T-helper 2 cell (primary cell): Measurements from ENCODE around the gene IGHMBP2.
"Not testable (repeated sequence)": the region's sequence is repeated elsewhere in the genome, so short reads cannot be mapped to it uniquely, and the experiment has no call there.

Source experiments
- DNase-seq, 5 experiments: peaks; one replicate each; pipeline versions ENCODE4 v3.0.0 to v3.0.0-alpha.2; 2012 to 2022

The IGHMBP2 gene

DNA sequence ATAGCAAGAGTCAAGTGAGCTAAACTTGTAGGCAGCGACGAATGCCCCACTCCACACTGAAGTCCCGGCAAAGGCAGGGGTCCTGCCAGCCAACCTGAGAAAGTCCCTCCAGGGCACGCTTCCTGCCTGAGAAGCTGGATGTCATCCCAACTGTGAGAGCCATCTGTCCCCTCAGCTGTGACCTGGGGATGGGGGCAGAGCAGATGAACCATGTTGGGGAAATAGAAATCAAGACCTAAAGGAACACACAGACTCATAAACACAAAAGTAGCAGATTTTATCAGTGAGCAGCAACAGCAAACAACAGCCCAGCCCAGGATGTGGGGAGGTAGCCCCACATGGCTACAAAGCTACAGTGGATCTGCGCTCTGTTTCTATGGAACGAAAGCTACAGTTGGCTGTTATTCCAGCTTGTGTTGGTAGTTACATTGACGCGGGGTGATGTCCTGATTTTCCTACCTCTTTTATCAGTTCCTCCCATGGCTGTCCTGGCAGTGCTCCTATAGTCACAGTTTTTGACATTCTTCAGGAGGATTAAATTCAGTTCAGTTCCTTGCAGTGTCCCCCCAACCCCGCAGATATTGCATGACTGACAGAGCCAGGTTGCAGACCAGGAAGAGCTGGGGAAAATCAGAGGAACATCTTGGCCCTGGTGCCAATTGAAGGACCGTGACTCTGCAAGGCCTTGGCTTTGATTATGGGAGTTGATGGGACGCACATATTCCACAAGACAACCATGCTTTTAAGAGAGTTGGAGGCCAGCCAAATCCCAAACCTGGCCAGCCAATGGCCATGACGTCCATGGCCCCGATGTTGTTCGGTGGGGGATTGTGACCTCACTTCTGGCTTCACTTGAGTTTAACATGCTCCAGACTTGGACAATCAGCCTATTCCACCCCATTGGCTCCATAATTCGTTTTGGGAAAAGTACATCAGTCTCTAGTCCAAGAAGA lies 62.5 kb downstream of the IGHMBP2 start:
- DNase-seq, result peak in 1 of 5 experiments; percentile 94

DNA sequence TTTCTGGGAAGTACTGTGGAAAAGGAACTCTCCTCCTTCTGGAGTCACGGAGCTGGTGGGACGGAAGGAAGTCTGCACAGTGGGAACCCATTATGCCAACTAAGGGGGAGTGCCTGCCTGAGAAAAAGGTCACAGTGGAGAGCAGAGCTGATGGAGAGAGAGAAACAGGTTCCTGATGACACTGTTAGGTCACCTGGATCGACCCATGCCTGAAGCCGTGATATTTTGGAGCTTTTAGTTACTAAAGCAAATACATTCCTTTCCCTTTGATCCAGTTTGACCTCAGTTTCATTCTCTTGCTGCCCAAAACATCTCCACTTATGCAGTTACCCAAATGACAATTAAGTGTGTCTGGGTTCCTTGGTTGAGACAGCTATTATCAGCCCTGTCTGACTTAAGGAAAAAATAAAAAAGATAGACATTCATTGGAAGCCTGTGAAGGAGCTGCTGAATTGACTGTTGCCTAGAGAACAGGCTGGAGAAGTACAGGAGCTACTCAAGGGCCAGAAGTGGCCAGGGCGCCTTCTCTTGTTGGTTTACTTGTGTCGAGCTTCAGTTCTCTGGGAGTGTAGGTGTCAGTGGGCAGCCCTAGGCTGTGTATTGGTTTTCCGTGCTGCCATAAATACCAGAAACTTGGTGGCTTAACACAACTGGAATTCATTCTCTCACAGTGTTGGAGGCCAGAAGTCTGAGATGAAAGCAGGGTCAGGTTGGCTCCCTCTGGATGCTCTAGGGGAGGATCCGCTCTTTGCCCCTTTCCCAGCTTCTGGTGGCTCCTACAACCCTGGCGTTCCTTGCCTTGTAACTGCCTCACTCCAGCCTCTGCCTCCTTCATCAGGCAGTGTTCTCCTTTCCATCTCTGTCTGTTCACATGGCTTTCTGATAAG lies 63.4 kb downstream of the IGHMBP2 start:
- no peak for DNase-seq

DNA sequence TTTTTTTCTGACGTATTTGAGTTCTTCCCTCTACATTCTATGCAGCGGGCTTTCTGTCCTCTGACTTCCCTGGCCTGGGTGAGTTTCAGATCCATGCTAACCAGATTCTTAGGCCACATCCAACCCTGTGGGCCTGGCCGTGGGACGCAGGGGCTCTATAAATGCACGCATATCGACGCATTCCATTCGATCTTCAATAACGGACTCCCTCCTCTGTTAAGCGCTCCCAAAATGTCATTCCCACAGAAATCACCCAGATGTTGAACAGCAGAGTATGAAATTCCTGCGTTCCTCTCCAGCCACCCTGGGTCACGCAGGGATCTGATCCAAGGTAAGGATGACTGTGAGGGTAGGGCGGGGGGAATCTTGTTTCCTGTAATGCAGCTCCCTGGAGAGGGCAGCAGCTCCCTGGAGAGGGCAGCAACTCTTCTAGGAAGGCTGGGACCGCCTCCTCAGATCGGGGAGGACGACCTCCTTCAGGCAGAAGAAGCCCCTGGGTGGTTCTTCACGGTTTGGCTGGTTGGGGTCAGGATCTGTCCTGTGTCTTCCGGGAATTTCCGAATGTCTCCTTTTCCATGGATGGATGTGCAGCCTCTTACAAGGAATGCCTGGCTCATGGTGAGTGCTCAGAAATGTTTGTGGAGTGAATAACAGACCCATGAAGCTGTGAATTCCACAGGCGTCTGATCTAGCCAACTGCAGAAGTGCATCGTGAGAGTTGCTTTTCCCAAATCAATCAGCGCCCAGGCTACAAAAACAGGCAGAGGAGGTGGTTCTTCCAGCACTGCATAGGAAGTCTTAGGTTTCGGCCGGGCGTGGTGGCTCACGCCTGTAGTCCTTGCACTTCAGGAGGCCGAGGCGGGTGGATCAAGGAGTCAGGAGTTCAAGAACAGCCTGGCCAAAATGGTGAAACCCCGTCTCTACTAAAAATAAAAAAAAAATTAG lies 64.9 kb downstream of the IGHMBP2 start:
- no peak for DNase-seq

DNA sequence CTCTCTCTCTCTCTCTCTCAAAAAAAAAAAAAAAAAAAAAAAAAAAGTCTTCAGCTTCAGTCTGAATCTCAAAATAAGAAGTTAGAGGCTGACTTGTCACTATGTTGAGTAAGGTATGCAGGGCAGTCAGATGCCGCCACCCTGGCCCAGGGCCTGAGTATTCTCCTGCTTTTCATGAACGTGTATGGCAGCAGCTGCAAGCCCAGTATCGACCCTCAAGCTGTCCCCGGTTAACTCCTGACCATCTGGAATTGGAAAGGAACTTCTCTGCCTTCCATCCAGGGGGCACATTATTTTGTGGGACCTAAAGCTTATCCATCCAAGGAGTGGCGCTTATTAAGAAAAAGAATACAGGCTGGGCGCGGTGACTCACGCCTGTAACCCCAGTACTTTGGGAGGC lies 65.7 kb downstream of the IGHMBP2 start:
- DNase-seq, result no peak

DNA sequence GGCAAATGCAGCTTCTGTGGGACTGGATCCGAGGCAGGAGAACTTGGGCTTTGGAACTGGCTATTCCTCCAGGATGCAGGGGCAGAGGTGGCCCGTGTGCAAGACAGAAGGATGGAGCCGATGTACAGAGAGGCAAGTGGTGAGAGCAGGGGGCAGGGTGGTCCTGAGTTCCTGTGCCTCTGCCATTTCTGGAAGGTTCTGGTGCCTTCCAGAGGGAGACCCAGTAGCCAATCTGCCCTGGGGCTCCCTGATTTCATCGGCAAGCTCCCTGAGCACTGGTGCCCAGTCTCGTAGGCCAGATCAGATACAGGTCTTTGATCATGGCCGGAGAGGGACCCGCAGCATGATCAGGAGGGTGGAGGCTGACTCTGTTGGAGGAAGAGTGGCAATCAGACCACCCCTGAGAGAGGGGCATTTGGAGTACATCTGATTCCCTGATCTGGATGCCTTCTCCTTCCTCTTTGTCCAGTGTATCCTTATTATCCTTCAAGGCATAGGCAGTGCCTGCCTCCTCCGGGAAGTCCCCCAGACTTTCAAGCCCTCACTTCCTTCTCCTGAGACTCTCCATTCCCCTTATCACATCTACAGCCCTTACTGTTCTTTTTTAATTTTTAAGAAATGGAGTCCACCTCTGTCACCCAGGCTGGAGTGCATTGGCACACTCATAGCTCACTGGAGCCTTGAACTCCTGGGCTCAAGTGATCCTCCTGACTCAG lies 67.4 kb downstream of the IGHMBP2 start:
- DNase-seq, result no peak

DNA sequence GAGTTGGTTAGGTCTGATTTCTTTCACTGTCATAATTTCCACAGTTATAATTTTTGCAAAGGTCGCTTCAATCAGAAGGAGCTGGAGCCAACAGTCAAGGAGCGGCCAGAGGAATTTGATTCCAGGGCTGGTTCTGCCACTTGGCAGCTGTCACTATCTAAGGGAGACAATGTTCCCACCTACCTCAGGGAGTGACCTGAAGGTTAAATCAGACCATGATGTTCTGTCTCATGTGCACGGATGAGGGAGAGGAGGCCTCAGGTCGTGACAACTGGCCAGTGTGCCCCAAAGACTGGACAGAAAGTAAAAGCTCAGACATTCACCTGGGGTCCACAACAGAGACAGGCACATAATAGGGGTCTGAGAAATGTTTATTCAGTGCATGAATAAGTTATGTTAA lies 69.5 kb downstream of the IGHMBP2 start:
- no peak for DNase-seq

DNA sequence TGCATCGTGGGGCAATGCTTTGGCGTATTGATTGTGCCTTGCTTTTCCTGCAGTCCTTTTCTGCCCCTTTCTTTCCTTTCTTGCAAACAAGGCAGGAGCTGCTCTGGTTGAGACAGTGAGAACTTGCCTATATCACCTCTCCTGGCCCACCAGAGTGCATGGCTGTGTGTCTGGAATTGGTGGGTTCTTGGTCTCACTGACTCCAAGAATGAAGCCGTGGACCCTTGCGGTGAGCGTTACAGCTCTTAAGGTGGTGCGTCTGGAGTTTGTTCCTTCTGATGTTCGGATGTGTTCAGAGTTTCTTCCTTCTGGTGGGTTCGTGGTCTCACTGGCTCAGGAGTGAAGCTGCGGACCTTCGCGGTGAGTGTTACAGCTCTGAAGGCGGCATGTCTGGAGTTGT lies 70.0 kb downstream of the IGHMBP2 start:
- DNase-seq, result not testable (repeated sequence)

DNA sequence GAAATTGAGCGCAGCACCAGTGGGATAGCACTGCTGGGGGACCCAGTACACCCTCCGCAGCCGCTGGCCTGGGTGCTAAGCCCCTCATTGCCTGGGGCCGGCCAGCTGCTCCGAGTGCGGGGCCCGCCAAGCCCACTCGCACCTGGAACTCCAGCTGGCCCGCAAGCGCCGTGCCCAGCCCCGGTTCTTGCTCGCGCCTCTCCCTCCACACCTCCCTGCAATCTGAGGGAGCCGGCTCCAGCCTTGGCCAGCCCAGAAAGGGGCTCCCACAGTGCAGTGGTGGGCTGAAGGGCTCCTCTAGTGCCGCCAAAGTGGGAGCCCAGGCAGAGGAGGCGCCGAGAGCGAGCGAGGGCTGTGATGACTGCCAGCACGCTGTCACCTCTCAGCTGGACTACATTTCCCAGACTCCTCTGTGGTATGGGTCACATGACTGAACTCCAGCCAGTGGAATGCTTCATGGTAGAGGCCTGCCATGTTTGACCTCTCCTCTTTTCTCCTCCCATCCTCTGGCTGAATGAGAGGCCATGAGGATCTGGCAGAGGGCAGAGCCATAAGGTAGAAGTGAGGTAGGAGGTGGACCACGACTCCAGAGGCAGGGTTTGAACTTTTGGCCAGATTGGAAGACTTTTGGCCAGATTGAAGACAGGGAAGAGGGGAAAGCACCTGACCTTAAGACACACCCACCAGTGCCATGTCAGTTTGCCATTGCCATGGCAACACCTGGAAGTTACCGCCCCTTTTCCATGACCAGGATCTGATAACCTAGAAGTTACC lies 70.9 kb downstream of the IGHMBP2 start:
- peak in 1 of 5 experiments; percentile 54 for DNase-seq

DNA sequence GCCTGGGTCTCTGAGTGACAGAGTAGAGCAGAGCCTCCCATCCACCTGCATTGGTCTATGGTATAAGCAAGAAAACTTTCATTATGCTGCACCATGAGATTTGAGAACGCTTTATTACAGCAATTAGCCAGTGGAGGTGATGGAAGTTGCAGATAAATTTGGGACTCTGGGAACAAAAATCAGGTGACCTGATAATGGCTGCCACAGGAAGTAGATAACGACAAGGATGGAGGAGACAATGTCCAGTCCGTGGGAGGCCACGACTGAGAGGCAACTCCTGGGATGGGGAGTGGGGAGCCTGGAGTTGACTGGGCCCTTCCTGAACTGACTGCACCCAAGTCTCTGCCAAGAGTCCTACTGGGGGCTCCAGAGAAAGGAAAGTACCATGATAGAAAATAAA lies 72.4 kb downstream of the IGHMBP2 start:
- no peak for DNase-seq

DNA sequence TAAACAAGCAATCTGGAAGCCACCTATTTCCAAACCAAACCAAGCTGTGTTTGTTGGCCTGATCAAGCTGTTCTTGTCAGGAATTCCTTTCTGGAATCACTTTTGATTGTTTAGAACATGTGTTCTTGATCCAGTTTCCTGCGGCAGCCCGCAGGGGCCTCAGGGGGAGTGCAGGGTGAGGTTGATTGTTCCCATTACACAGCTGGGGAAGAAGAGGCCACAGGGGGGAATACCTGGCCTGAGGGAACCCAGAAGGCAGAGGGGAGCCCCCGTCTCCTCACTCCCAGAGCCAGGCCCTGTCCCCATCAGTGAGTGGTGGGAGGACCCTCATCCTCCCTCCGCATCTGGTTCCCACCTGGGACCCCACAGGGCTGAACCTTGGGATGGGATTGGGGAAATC lies 72.9 kb downstream of the IGHMBP2 start:
- no peak for DNase-seq

DNA sequence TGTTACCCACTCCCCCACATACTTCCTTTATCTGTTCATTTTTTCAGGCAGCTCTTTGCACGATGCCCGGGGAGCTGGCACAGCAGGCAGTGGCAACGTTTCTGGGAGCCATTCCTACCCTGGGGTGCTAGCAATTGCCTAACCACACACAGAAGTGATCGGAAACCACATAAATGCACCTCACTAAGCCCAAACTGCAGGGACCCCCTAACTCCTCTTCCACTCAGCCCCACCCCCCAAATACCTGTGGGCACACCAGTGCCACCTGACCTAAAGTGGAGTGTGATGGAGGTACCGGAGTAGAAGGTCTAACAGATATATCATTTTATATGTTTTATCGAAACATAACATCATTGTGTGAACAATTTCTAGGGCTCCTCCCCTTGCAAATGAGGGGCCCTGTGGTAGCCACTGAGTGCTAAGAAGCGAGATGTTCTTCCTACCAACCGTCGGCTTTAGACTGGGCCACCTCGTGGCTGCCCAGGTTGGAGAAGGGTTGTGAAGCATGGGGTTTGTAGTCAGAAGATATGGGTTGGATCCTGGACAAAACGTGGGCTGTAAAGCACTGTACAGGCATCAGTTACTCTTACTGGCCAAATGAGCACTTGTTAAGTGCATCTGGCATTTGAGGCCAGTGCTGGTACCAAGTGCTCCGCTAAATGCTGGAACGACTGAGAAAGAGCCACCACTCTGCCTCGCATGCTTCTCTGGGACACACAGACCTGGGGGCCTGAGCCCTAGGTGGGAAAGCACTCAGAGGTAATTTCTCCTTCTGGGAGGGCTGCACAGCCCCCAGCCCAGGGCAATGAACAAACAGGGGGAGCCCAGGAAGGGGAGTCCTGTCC lies 74.3 kb downstream of the IGHMBP2 start:
- DNase-seq, result no peak

DNA sequence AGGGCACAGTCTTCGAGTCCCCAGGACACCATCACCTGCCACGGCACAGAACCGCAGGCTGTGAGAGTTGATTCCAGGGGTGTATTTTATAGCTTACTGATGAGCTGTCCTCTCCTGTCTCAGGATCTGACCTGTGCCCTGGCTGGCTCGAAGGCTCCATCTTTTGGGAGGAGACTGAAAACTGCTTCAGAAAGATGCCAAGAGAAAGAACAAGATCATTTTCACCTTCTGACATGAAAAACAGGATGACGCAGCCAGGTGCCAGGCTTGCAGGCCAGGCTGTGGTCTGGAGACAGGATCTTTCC lies 74.9 kb downstream of the IGHMBP2 start:
- no peak for DNase-seq

DNA sequence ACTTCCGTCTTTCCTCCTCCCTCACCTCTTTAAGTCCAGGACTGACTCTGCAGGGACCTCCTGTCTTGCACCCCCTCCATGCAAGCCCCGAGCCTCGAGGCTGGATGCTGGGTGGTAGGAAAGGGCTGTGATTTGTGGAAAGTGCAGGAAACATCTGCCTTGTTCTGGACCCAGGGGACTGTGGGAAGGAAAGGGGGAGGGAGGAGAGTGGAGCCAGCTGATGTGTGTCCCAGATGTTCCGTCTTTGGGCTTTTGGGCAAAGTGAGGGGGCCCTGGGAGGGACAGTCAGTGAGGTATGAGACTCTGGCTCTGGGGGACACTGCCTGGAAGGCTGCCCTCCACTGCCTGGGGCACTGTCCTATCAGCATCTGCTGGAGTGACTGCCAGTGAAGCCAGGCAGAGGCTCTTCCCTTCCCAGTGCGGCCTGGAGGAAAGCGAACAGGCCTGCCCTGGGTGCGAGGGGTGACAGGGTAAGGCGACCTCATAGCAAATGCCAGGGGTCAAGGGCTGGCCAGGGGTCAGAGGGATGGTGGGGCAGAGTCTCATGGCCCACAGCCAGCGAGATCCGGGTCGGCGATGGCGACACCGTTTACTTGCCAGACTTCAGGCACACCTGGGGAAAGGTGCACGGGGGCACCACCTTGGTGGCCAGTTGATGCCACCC lies 75.4 kb downstream of the IGHMBP2 start:
- DNase-seq, result no peak

DNA sequence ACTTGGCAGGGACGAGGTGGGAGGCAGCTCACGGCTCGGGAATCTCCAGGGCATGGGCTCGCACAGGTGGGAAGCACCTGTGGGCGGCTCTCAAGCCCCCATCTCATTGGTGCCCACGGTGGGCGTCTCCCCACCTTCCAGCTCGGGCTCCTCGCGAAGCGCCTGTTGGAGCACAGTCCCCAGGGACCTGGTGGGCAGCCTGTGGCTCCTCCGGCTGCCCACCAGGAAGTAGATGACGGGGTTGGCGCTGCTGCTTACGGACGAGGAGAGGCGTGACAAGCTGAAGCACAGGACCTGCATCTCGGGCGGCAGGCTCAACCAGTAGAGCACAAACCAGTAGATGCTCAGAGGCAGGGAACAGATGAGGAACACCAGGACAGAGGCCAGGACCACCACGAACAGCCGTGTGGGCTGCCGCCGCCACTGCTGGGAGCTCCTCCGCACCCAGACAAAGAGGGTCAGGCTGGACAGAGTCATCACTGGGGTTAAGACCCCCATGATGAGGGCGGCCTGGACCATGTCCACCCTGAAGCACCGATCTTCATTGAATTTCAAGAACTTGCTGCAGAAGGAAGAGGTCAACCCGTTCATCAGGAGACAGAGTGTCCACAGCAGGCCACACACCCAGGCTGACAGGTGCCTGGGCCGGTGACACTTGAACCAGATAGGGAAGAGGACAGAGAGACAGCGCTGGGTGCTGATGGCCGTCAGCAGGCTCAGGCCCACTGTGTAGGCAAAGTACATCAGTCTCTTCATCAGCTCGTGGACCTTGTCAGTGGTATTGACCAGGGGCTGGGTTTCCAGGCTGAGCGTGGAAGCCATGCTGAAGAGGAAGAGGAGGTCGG lies 76.5 kb downstream of the IGHMBP2 start:
- DNase-seq, result no peak

DNA sequence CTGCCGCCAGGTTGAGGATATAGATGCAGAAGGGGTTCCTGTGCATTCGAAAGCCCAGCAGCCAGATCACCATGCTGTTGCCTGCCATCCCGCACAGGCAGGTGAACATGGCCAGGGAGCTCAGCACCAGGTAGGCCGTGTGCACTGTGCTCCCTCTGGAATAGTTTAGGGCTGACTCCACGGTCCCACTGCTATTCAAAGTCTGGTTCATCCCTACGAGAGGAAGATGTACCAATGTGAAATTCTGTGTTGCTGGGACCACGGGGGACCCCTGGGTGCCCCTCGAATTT lies 77.0 kb downstream of the IGHMBP2 start, which contains the start of gene MRGPRD:
TSS of gene MRGPRD (minus strand) at position 211 of the 290 bp plus-strand sequence. CDS start at position 211, 0 bp downstream.
- no peak for DNase-seq

DNA sequence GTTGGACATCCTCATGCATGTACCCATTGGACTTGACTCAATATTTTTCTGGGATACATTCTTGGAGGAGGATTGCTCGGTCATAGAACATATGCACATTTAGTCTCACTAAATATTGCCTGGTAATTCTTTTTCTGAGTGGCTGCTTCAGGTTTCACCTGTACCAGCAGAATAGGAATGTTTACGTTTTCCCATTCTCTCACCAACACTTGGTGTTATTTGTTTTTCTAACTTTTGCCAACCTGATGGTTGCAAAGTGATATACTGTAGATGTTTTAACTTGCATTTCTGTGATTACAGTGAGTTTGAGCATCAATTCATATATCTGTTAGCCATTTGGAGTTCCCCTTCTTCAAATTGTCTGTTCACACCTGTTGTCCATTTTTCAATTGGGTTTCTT lies 78.4 kb downstream of the IGHMBP2 start:
- no peak for DNase-seq

DNA sequence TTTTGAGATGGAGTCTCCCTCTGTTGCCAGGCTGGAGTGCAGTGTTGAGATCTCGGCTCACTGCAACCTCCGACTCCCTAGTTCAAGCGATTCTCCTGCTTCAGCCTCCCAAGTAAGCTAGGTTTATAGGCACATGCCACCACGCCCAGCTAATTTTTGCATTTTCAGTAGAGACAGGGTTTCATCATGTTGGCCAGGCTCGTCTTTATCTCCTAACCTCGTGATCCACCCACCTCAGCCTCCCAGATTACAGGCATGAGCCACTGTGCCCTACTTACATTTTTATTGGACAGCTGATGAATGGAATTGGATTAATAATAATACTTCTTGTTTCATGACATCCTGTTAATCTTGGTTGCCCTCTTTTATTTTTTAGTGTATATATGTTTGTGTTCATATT lies 80.1 kb downstream of the IGHMBP2 start:
- DNase-seq, result no peak

DNA sequence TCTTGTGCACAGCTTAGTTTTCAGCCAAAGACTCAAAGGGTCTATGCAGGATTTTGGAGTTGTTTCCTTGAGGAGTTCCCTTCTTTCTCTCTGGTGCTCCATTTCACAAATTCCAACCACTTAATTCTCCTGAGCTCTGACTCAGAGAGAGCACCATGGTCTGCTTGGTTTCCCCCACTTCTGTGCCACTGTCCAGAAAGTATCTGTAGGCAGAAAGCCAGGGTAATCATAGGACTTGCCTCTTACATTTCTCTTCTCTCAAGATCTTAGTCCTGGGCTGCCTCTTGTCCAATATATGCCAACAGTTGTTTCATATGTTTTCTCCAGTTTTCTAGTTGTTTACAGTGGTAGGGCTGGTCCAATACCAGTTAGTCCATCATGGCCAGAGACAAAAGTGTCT lies 83.5 kb downstream of the IGHMBP2 start:
- no peak for DNase-seq

DNA sequence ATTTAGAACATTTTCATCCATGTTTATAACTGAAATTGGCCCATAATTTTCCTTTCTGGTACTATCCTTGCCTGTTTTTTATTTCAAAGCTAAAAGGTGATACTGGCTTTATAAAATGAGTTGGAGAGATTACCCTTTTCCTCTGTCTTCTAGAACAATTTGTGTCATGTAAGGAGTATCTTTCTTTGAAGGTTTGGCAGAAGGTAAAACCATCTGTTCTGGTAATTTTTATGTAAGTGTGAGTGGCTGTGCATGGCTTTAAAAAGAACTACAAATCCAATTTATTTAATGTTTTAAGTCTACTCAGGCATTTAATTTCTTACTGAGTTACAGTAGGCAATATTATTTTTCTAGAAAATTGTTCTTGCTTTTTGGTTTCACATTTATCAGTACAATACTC lies 84.8 kb downstream of the IGHMBP2 start:
- no peak for DNase-seq
